Neural progenitor cell (in vitro differentiated cells): Measurements from ENCODE around the gene DIDO1.

Source experiments
- CTCF ChIP-seq: fragments of 200-600 bp; sonication (generic); IDR thresholded peaks from 2 replicates; pipeline ENCODE4 v1.5.1; 2017; ENCODE audit warnings: antibody characterized with exemption, mild to moderate bottlenecking
- EZH2 ChIP-seq: fragments of 200-600 bp; sonication (generic); IDR thresholded peaks from 2 replicates; pipeline ENCODE4 v1.6.1; 2017; ENCODE audit warnings: antibody characterized with exemption, mild to moderate bottlenecking, moderate library complexity

- TF ChIP-seq CTCF (no peak), EZH2 (no peak)
Observed at GRCh38 chr20:62901891-62902290, 24.4 kb downstream of the DIDO1 start.
